ENCODE data around the gene SLC35D2.
"Not testable (repeated sequence)": the region's sequence is repeated elsewhere in the genome, so short reads cannot be mapped to it uniquely, and the experiment has no call there.

The SLC35D2 gene

GRCh38 chr9:96376891-96377874, 6.3 kb downstream of the SLC35D2 start:
- no peaks in the 10 kb centered on the region for H3K9me3 ChIP-seq (ENCODE audit: low read length)
- H3K9ac ChIP-seq (ENCODE audit: low read length), result no peak overlapping the region
- no peak overlapping the region for H3K4me3 ChIP-seq (ENCODE audit: low read depth in 1 of 2, low read length in 2 of 2)
- H3K36me3 ChIP-seq (ENCODE audit: insufficient read depth, low read length), result no peaks in the 10 kb centered on the region
- no peaks in the 10 kb centered on the region for H3K27me3 ChIP-seq (ENCODE audit: control insufficient read depth in 1 of 2, insufficient read depth in 2 of 2, low read length in 2 of 2)
- H3K27ac ChIP-seq (ENCODE audit: low read depth, low read length), result no peak overlapping the region
- peaks cover 21% of the 10 kb centered on the region for H3K4me1 ChIP-seq (ENCODE audit: insufficient read depth, low read length)

- H3K9ac ChIP-seq (ENCODE audit: low read length); H3K27me3 ChIP-seq (ENCODE audit: control insufficient read depth in 1 of 2, insufficient read depth in 2 of 2, low read length in 2 of 2); H3K9me3 ChIP-seq (ENCODE audit: low read length); H3K27ac ChIP-seq (ENCODE audit: low read depth, low read length); H3K4me3 ChIP-seq (ENCODE audit: low read depth in 1 of 2, low read length in 2 of 2); H3K36me3 ChIP-seq (ENCODE audit: insufficient read depth, low read length): not testable (repeated sequence)
- H3K4me1 ChIP-seq (ENCODE audit: insufficient read depth, low read length), result peaks cover 14% of the 10 kb centered on the region
Measured at GRCh38 chr9:96375507-96375906, 8.0 kb downstream of the SLC35D2 start.

- H3K9ac ChIP-seq (ENCODE audit: low read length), result no peak overlapping the region
- H3K36me3 ChIP-seq (ENCODE audit: insufficient read depth, low read length), result peaks cover 13% of the 10 kb centered on the region
- no peaks in the 10 kb centered on the region for H3K4me1 ChIP-seq (ENCODE audit: insufficient read depth, low read length)
- no peaks in the 10 kb centered on the region for H3K9me3 ChIP-seq (ENCODE audit: low read length)
- H3K4me3 ChIP-seq (ENCODE audit: low read depth in 1 of 2, low read length in 2 of 2), result no peak overlapping the region
- no peaks in the 10 kb centered on the region for H3K27me3 ChIP-seq (ENCODE audit: control insufficient read depth in 1 of 2, insufficient read depth in 2 of 2, low read length in 2 of 2)
- no peak overlapping the region for H3K27ac ChIP-seq (ENCODE audit: low read depth, low read length)
Measured at GRCh38 chr9:96367943-96368342, 15.6 kb downstream of the SLC35D2 start.

- Histone ChIP-seq H3K36me3 (ENCODE audit: insufficient read depth, low read length) (peaks cover 24% of the 10 kb centered on the region), H3K27me3 (ENCODE audit: control insufficient read depth in 1 of 2, insufficient read depth in 2 of 2, low read length in 2 of 2) (no peaks in the 10 kb centered on the region), H3K9me3 (ENCODE audit: low read length) (no peaks in the 10 kb centered on the region)
Measured at GRCh38 chr9:96363175-96363967, 20.1 kb downstream of the SLC35D2 start.

GRCh38 chr9:96362119-96362518, 21.4 kb downstream of the SLC35D2 start:
- not testable (repeated sequence) for H3K9me3 ChIP-seq (ENCODE audit: low read length); H3K4me3 ChIP-seq (ENCODE audit: low read depth in 1 of 2, low read length in 2 of 2); H3K4me1 ChIP-seq (ENCODE audit: insufficient read depth, low read length); H3K9ac ChIP-seq (ENCODE audit: low read length); H3K27me3 ChIP-seq (ENCODE audit: control insufficient read depth in 1 of 2, insufficient read depth in 2 of 2, low read length in 2 of 2); H3K27ac ChIP-seq (ENCODE audit: low read depth, low read length)
- H3K36me3 ChIP-seq (ENCODE audit: insufficient read depth, low read length), result peaks cover 24% of the 10 kb centered on the region

More at GRCh38 chr9:96363175-96363967, 20.1 kb downstream of the SLC35D2 start:
- H3K27ac ChIP-seq (ENCODE audit: low read depth, low read length), result no peak overlapping the region
- H3K4me1 ChIP-seq (ENCODE audit: insufficient read depth, low read length), result no peaks in the 10 kb centered on the region
- H3K4me3 ChIP-seq (ENCODE audit: low read depth in 1 of 2, low read length in 2 of 2), result no peak overlapping the region
- H3K9ac ChIP-seq (ENCODE audit: low read length), result no peak overlapping the region

- Histone ChIP-seq H3K4me3 (ENCODE audit: low read depth in 1 of 2, low read length in 2 of 2) (no peak overlapping the region), H3K27ac (ENCODE audit: low read depth, low read length) (no peak overlapping the region), H3K4me1 (ENCODE audit: insufficient read depth, low read length) (no peaks in the 10 kb centered on the region), H3K9ac (ENCODE audit: low read length) (no peak overlapping the region), H3K36me3 (ENCODE audit: insufficient read depth, low read length) (peaks cover 24% of the 10 kb centered on the region), H3K9me3 (ENCODE audit: low read length) (no peaks in the 10 kb centered on the region), H3K27me3 (ENCODE audit: control insufficient read depth in 1 of 2, insufficient read depth in 2 of 2, low read length in 2 of 2) (no peaks in the 10 kb centered on the region)
Measured at GRCh38 chr9:96361668-96362067, 21.8 kb downstream of the SLC35D2 start.

GRCh38 chr9:96360976-96361375, 22.5 kb downstream of the SLC35D2 start:
- Histone ChIP-seq H3K9me3 (ENCODE audit: low read length) (no peaks in the 10 kb centered on the region), H3K4me3 (ENCODE audit: low read depth in 1 of 2, low read length in 2 of 2) (no peak overlapping the region), H3K4me1 (ENCODE audit: insufficient read depth, low read length) (no peaks in the 10 kb centered on the region), H3K36me3 (ENCODE audit: insufficient read depth, low read length) (peaks cover 25% of the 10 kb centered on the region), H3K27me3 (ENCODE audit: control insufficient read depth in 1 of 2, insufficient read depth in 2 of 2, low read length in 2 of 2) (no peaks in the 10 kb centered on the region), H3K27ac (ENCODE audit: low read depth, low read length) (no peak overlapping the region), H3K9ac (ENCODE audit: low read length) (no peak overlapping the region)

GRCh38 chr9:96360523-96360922, 23.0 kb downstream of the SLC35D2 start:
- not testable (repeated sequence) for H3K4me1 ChIP-seq (ENCODE audit: insufficient read depth, low read length); H3K27ac ChIP-seq (ENCODE audit: low read depth, low read length); H3K27me3 ChIP-seq (ENCODE audit: control insufficient read depth in 1 of 2, insufficient read depth in 2 of 2, low read length in 2 of 2); H3K4me3 ChIP-seq (ENCODE audit: low read depth in 1 of 2, low read length in 2 of 2); H3K9me3 ChIP-seq (ENCODE audit: low read length); H3K9ac ChIP-seq (ENCODE audit: low read length)
- peaks cover 27% of the 10 kb centered on the region for H3K36me3 ChIP-seq (ENCODE audit: insufficient read depth, low read length)

GRCh38 chr9:96350866-96351265, 32.6 kb downstream of the SLC35D2 start:
- peaks cover 18% of the 10 kb centered on the region for H3K36me3 ChIP-seq (ENCODE audit: insufficient read depth, low read length)

GRCh38 chr9:96348261-96348660, 35.2 kb downstream of the SLC35D2 start:
- Histone ChIP-seq H3K27me3 (ENCODE audit: control insufficient read depth in 1 of 2, insufficient read depth in 2 of 2, low read length in 2 of 2) (no peaks in the 10 kb centered on the region), H3K4me1 (ENCODE audit: insufficient read depth, low read length) (peaks cover 7% of the 10 kb centered on the region), H3K27ac (ENCODE audit: low read depth, low read length) (no peak overlapping the region), H3K9me3 (ENCODE audit: low read length) (no peaks in the 10 kb centered on the region), H3K9ac (ENCODE audit: low read length) (no peak overlapping the region), H3K4me3 (ENCODE audit: low read depth in 1 of 2, low read length in 2 of 2) (no peak overlapping the region), H3K36me3 (ENCODE audit: insufficient read depth, low read length) (peaks cover 17% of the 10 kb centered on the region)

More at GRCh38 chr9:96350866-96351265, 32.6 kb downstream of the SLC35D2 start:
- Histone ChIP-seq H3K27ac (ENCODE audit: low read depth, low read length) (no peak overlapping the region), H3K4me3 (ENCODE audit: low read depth in 1 of 2, low read length in 2 of 2) (no peak overlapping the region), H3K9ac (ENCODE audit: low read length) (no peak overlapping the region), H3K27me3 (ENCODE audit: control insufficient read depth in 1 of 2, insufficient read depth in 2 of 2, low read length in 2 of 2) (no peaks in the 10 kb centered on the region), H3K9me3 (ENCODE audit: low read length) (no peaks in the 10 kb centered on the region), H3K4me1 (ENCODE audit: insufficient read depth, low read length) (no peaks in the 10 kb centered on the region)

GRCh38 chr9:96345551-96345950, 38.0 kb downstream of the SLC35D2 start:
- Histone ChIP-seq H3K27ac (ENCODE audit: low read depth, low read length) (no peak overlapping the region), H3K4me1 (ENCODE audit: insufficient read depth, low read length) (peaks cover 7% of the 10 kb centered on the region), H3K4me3 (ENCODE audit: low read depth in 1 of 2, low read length in 2 of 2) (no peak overlapping the region), H3K9me3 (ENCODE audit: low read length) (no peaks in the 10 kb centered on the region), H3K36me3 (ENCODE audit: insufficient read depth, low read length) (peaks cover 17% of the 10 kb centered on the region), H3K9ac (ENCODE audit: low read length) (no peak overlapping the region), H3K27me3 (ENCODE audit: control insufficient read depth in 1 of 2, insufficient read depth in 2 of 2, low read length in 2 of 2) (no peaks in the 10 kb centered on the region)
